ENCODE measurements around the gene TOX2.

The TOX2 gene

DNA sequence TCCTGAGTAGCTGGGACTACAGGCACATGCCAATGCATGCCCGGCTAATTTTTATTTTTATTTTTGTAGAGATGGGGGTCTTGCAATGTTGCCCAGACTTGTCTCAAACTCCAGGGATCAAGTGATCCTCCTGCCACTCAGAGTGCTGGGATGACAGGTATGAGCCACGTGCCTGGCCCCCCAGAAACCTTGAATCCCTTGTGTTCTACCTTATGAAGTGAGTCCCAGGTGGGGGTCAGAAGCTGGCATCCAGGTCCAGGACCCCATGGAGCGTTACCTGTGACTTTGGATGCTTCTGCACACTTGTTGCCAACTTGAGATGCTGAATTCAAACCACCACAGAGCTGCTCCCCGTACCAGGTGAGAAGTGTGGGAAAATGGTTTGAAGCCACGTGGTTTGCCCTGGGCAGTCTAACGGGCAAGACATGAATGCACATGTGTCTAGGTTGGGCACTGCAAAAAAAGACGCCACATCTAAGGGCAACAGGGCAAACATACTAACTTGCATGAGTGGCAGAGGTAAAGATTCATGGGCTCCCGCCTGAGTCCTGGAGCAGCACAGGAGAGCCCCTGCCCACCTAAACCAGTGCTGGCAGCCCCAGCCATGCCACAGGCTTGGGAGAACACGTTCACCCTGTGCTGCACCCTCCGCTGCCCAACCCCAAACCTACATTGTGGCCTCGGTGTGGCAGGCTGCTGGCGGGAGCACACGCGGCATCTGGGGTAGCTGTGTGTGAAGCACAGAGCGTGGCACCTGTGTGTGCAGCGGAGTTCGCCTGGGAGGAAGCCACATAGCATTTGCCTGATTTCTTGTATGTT is 171.2 kb downstream of the TOX2 start:
- H3K36me3 Mint-ChIP-seq (ENCODE audit: low read depth) = no peaks in the 10 kb centered on the region
- TF ChIP-seq, protein P1, sequence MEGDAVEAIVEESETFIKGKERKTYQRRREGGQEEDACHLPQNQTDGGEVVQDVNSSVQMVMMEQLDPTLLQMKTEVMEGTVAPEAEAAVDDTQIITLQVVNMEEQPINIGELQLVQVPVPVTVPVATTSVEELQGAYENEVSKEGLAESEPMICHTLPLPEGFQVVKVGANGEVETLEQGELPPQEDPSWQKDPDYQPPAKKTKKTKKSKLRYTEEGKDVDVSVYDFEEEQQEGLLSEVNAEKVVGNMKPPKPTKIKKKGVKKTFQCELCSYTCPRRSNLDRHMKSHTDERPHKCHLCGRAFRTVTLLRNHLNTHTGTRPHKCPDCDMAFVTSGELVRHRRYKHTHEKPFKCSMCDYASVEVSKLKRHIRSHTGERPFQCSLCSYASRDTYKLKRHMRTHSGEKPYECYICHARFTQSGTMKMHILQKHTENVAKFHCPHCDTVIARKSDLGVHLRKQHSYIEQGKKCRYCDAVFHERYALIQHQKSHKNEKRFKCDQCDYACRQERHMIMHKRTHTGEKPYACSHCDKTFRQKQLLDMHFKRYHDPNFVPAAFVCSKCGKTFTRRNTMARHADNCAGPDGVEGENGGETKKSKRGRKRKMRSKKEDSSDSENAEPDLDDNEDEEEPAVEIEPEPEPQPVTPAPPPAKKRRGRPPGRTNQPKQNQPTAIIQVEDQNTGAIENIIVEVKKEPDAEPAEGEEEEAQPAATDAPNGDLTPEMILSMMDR (IDR thresholded peaks at IDR 0.05; ENCODE audit: unreplicated experiment in 3 of 3) = no peak
- no peak overlapping the region for H3K4me3 Mint-ChIP-seq
- peaks cover 11% of the 10 kb centered on the region for H3K4me1 Mint-ChIP-seq
- no peaks in the 10 kb centered on the region for H3K9me3 Mint-ChIP-seq
- peaks cover 8% of the 10 kb centered on the region for H3K27me3 Mint-ChIP-seq (ENCODE audit: low read depth)
- H3K27ac Mint-ChIP-seq = no peak overlapping the region

DNA sequence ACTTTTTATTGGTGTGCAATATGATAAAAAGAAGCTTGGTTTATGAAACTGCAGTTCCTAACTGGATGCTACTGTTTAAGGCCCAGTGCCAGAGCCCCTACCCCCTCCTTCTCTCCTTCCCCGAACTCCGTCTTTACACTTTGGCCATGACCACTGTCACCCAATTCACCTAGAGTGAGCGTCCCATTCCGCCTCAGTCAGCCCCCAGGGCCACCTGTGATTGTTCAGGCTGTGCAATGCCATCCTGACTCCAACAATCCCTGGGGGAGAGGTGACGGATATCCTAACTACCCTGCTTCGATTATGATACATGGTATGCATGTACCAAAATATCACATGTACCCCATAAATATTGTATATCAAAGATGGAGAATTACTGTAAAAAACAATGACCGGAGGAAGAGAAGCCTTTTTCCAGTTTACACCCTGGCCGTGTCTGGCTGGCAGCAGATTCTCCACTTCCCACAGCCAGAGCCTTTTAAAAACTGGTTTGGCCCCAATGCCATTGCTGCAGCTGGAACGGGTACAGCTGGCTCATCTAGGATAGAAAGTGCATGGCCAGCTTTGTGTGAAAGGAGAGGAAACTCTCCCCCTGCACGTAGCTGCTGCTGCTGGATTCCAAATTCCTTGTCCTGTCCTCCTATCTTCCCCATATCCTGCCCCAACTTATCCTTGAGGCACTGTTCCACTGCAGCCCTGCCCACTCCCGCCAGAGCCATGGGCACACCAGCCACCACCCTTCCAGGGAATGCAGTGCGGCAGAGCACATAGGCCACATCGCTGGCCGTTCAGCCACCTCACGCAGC is 172.6 kb downstream of the TOX2 start:
- TF ChIP-seq, protein P1 (IDR thresholded peaks at IDR 0.05; ENCODE audit: unreplicated experiment in 3 of 3) = no peak
- no peaks in the 10 kb centered on the region for H3K36me3 Mint-ChIP-seq (ENCODE audit: low read depth)
- H3K9me3 Mint-ChIP-seq = no peaks in the 10 kb centered on the region
- H3K4me3 Mint-ChIP-seq = no peak overlapping the region
- H3K27ac Mint-ChIP-seq = no peak overlapping the region
- H3K4me1 Mint-ChIP-seq = peaks cover 11% of the 10 kb centered on the region
- H3K27me3 Mint-ChIP-seq (ENCODE audit: low read depth) = peaks cover 8% of the 10 kb centered on the region

DNA sequence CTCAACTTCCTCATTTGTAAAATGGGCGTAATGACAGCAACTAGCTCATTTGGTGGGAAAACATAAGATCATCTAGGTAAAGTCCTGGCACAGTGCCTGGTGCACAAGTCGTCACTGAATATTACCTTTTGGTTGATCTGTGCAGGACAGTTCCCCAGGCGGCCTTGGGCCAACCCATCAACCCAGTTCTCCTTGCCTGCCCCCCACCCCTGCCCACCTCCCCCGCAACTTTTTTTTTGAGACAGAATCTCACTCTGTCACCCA is 173.1 kb downstream of the TOX2 start:
- H3K9me3 Mint-ChIP-seq = no peaks in the 10 kb centered on the region
- no peaks in the 10 kb centered on the region for H3K36me3 Mint-ChIP-seq (ENCODE audit: low read depth)
- H3K27ac Mint-ChIP-seq = no peak overlapping the region
- peaks cover 8% of the 10 kb centered on the region for H3K27me3 Mint-ChIP-seq (ENCODE audit: low read depth)
- H3K4me1 Mint-ChIP-seq = peaks cover 9% of the 10 kb centered on the region
- TF ChIP-seq, protein P1 (IDR thresholded peaks at IDR 0.05; ENCODE audit: unreplicated experiment in 3 of 3) = no peak
- no peak overlapping the region for H3K4me3 Mint-ChIP-seq

DNA sequence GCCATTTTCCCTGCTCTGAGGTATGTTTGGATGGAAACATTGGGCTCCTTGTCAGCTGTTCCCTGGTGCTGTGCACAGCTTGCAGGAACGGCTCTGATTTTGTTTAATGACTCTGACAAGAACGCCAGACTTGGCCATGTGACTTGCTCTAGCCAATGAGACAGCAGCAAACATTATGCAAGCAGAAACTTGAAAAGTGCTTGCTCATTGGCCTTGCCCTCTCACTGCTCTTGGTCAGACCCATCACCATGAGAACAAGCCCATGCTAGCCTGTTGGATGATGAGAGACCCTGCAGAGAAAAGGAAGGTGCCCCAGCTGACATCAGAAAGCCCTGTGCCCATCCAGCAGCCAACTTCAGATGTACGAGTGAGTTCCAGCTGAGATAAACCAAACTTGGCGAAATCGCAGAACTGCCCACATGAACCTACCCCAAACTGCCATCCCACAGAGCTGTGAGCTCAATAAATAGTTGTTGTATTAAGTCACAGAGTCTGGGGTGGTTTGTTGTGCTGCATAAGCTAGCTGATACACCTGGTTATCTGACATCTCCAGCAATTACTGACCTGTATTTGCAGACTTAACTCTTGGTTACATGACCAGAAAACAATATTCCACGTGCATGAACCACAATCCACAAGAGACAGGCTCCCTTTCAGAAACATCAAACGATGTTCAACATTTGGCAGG is 175.5 kb downstream of the TOX2 start:
- peaks cover 8% of the 10 kb centered on the region for H3K27me3 Mint-ChIP-seq (ENCODE audit: low read depth)
- no peaks in the 10 kb centered on the region for H3K36me3 Mint-ChIP-seq (ENCODE audit: low read depth)
- H3K4me3 Mint-ChIP-seq = no peak overlapping the region
- H3K4me1 Mint-ChIP-seq = no peaks in the 10 kb centered on the region
- TF ChIP-seq, protein P1 (IDR thresholded peaks at IDR 0.05; ENCODE audit: unreplicated experiment in 3 of 3) = no peak
- H3K27ac Mint-ChIP-seq = no peak overlapping the region
- H3K9me3 Mint-ChIP-seq = no peaks in the 10 kb centered on the region

DNA sequence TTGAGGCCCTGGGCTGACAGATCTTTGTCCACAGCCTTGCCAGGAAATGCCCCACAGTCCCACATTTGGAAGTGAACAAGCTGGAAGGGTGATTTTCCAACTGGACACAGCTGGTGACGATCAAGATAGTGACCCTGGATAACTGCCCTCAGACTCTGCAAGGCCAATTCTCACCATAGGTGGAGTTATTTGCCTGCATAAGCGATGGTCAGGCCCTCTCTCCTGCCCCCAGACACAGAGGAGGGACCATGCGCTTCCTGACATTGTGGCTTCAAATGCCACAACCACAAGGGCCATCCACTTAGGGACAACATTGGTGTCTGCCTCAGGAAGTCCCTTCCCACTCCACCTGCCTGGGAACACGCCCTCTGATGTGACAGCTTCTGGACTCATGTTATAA is 176.4 kb downstream of the TOX2 start:
- no peak overlapping the region for H3K4me3 Mint-ChIP-seq
- H3K9me3 Mint-ChIP-seq = no peaks in the 10 kb centered on the region
- H3K4me1 Mint-ChIP-seq = no peaks in the 10 kb centered on the region
- peaks cover 8% of the 10 kb centered on the region for H3K27me3 Mint-ChIP-seq (ENCODE audit: low read depth)
- no peaks in the 10 kb centered on the region for H3K36me3 Mint-ChIP-seq (ENCODE audit: low read depth)
- no peak overlapping the region for H3K27ac Mint-ChIP-seq
- TF ChIP-seq, protein P1 (IDR thresholded peaks at IDR 0.05; ENCODE audit: unreplicated experiment in 3 of 3) = no peak
